Measurements from ENCODE around the gene OTOG.

The OTOG gene

GRCh38 chr11:17561526-17561925 lies 14.5 kb downstream of the OTOG start:
- no peak for DNase-seq

DNA sequence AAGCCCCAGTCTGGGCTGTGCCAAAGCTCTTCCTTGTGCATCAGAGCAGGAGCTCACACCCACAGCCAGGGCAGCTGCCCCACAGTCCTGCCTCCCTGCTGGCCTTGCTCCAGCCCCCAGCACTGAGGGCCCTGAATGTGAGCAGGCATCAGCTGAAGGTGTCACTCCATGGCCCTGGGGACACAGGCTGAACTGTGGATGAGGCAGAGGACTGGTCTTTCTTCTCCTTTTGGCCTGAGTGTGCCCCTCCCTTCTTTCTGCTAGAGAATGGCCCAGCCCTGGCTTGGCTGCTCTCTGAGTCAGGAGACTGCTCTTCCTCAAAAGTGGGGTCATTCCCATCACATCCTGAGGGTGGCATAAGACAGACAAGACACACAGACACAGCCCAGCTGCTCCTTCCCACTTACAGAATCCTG lies 16.2 kb downstream of the OTOG start:
- no peak for DNase-seq

DNA sequence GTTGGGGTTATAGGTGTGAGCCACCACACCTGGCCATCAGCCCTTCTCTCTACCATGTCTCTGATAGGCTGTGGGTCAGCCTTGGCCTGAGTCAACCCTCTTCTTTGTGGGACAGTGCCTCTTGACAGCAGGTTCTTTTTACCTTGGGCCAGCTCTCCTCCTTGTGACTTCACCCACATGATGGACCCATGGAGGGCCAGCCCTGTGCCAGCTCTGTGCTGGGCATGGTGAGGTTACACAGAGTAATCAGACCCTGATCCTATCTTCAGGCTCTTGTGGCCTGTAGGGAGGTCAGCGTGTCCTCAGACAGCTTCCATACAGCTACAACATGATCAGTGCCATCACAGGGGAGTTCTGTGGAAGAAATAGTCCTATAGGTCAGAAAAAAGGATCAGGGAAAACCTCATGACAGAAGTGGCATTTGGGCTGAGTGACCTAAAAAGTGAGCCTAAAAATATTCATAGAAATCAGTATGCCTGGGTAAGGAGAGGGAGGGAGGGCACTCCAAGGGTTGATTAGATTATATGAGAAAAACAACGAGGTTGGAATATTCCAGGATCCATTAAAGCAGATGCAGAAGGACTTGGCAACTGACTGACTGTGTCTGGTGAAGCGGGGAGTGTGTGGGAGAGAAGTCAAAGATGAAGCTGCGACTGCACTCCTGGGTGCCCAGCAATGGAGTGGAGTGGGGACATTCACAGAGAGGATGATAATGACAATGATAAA lies 17.1 kb downstream of the OTOG start:
- DNase-seq: no peak

- no peak for DNase-seq
Measured at GRCh38 chr11:17564687-17565042, 17.6 kb downstream of the OTOG start.

- no peak for DNase-seq
Measured at GRCh38 chr11:17568944-17569343, 21.9 kb downstream of the OTOG start.

DNA sequence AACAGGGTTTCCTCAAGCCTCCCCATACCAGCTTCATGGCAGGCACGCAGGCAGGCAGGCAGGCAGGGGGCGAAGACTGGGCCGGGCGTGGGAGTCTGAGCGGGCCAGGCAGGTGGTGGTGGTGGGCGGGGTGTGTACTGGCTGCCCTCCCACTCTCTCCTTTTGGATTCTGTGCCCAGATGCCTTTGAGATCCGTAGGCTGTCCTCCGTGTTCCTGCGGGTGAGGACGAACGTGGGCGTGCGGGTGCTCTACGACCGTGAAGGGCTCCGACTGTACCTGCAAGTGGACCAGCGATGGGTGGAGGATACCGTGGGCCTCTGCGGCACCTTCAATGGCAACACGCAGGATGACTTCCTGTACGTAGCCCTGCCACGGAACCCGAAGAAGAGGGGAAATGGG lies 23.0 kb downstream of the OTOG start:
- DNase-seq: no peak

GRCh38 chr11:17571431-17572358 lies 24.6 kb downstream of the OTOG start:
- no peak for DNase-seq

DNA sequence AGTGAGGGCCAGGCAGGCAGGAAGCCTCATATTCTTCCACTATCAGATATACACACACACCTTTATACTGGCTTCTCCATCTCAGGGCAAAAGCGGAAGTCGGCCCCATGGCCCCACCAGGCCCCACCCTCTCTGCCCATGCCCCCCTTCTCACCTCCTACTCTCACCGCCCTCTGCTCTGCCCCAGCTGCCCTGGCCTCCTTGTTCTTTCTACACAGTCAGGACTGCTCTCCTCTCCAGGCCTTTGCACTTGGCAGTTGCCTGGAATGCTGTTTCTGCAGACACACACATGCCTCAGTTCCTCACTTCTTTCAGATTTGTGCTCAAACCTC lies 25.3 kb downstream of the OTOG start:
- no peak for DNase-seq

- no peak for DNase-seq
Measured at GRCh38 chr11:17572791-17573460, 25.9 kb downstream of the OTOG start.

DNA sequence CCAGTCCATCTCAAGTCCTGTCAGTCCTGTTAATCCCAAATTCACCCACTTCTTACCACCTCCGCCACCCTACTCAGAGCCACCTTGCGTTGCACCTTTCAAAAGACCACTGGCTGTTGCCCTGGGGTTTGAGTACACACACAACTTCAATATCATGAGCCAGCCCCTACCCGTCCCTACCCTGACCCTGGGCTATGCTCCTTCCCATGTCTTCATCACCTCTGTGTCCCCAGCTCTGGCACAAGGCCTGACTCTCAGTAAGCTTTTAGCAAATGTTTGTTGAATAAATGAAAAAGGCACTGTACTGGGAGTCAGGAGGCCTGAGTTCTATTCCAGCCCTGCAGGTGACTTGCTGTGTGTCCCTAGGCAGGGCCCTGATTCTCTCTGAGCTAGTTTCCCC lies 26.5 kb downstream of the OTOG start:
- no peak for DNase-seq

GRCh38 chr11:17574141-17575091 lies 27.4 kb downstream of the OTOG start:
- no peak for DNase-seq

DNA sequence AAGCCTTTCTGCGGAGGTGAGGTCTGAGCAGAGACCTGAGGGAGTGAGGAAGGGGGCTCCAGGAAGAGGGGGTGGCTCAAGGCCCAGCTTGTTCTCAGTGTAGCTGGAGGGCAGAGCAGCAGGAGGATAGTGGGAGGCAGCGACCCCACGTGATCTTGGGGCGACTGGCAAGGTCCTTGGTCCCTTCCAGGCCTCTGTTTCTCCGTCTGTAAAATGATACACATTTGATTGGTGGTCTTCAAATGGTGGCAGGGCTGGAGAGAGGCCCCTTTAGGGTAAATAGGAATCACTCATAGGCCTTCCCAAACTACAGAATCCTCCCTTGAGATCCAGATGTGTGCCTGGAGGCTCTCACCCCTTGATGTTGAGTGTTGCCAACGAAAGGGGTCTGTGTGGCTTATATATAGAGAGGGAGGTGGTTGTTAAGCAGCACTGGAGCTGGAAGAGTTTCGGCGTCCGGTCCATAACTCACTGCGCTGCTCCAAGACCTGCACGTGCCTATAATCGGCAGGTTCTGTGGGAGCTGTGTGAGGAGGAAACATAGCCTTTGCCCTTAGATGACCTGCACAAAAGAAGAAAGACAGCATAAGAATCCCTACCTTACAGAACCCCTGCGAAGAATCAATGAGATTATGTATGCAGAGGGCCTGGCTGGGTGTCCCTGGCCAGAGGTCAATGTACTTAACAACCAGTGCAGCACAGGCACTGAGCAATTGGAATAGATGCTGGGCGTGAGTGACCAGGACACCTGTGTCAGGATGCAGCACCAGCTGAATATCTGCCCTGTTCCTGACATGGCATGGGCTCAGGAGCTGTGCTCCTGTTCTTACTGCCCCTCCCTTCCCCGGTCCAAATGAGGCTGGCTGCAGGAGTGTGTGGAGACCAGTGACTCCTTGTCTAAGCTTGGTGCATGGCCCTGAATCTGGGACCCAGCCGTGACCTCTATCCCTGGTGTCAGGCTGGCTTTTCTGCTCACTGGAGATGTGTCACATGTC lies 28.7 kb downstream of the OTOG start:
- DNase-seq: no peak

DNA sequence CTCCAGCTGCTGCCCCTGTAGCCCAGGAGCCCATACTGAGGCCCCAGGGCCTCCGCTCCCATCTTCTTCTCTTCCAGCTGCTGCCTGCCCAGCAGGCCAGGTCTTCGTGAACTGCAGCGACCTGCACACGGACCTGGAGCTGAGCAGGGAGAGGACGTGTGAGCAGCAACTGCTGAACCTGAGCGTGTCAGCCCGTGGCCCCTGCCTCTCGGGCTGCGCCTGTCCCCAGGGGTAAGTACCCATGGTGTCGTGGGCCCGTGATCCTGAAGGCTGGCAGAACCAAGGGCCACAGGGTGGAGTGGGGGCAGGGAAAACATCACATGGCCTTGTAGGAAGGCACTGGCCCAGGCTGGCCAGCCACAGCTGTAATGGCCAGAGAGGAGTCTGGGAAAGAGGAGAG lies 31.2 kb downstream of the OTOG start:
- DNase-seq: no peak

DNA sequence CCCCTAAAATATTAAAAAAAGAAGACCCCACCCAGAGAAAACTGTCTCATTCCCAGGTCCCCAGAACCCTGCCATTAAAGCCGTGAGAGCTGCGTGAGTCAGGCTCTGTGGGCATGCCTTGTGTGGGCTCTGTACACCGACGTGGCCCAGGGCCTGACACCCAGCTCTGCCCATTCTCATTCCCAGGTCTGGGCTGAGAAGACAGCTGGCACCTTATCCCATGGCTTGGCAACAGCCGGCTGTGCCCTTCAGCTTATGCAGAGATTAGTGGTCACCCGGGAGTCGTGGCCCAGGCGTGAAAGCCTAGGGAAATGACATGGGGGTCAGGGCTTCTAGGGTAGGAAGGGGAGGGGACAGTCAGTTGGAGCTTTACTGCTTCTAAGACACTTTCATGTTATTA lies 31.9 kb downstream of the OTOG start:
- peak; percentile 22 for DNase-seq

- no peak for DNase-seq
Measured at GRCh38 chr11:17579451-17579850, 32.4 kb downstream of the OTOG start.

GRCh38 chr11:17580271-17580670 lies 33.2 kb downstream of the OTOG start:
- DNase-seq: peak; percentile 3

DNA sequence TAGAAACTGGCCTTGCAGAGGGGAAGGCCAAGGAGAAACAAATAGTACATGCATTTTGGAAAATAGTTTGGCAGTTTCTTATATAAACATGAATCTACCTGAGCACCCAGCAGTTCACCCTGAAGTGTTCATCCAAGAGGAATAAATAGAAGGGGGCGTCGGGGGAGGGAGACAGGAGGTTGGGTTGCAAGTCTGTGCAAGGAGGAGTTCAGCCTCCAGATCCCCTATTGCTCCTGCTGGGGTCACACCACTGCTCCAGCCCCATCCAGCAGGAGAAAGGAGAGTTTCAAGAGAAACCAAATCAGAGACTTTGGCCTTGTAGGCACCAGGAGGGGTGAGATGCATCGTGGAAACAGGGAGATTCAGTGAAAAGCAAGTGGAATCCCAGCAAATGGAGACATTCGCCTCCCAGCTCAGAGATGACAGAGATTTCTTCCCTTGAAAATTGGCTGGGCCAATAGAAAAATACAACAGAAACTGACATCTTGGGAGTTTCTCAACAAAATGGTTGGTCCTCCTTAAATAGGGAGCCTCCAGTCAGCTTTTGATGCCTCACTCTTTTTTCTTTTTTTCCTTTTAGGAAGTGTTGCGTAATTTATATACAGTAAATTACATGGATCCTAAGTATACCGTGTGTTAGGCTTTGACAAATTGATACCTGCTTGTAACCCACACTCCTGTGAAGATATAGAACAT lies 34.1 kb downstream of the OTOG start:
- DNase-seq: peak; percentile 4

- no peak for DNase-seq
Measured at GRCh38 chr11:17581732-17582053, 34.6 kb downstream of the OTOG start.

DNA sequence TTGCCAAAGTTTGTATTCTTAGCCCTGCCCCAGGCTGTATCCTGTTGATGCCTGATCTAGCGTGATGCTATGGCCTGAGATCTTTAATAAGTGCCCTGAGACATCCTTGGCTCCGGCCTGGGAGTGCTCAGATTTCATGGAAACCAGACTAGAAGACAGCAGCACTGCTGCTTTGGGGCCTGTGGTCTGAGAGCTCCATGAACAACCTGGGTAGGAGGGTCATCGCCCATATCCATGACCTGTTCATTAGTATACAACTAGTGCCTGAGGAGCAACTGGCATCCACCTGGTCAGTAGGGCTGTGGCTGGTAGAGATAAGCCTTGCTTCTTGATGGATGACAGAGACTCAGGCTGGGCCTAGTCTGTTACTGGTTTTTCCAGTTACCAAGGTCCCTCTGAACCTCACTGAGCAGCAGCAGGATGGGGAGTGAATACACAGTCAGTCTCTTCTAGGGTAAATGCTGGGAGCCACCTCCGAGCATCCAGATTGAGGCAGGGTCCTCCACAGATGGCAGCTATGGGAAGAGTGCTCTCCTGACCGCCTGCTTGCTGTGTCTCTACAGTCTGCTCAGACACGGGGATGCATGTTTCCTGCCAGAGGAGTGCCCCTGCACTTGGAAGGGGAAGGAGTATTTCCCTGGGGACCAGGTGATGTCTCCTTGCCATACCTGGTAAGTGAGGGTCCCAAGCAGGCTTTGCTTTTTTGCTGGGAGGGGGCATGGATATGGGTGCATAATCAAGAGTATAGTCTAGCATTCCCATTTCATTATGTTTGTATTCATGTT lies 39.0 kb downstream of the OTOG start:
- DNase-seq: no peak

GRCh38 chr11:17588166-17588565 lies 41.1 kb downstream of the OTOG start:
- no peak for DNase-seq
